GM12864 (cell line): ENCODE data around the gene PTTG1.

Experiments used
- DNase-seq: peaks from one replicate; pipeline ENCODE4 v3.0.0-alpha.2; 2011; ENCODE audit warnings: low read depth
- H3K4me3 ChIP-seq: 2 replicates; pipeline ENCODE4 v1.5.1; 2011; ENCODE audit warnings: mild to moderate bottlenecking, low read depth, low read length, control low read depth
- TF ChIP-seq, protein P1 (sequence below): IDR thresholded peaks from 2 replicates; pipeline ENCODE4 v1.5.1; 2011; ENCODE audit warnings: low read depth, mild to moderate bottlenecking, moderate library complexity, low read length, control low read depth, inconsistent platforms; ENCODE audit errors: missing control alignments

PTTG1 gene

DNA sequence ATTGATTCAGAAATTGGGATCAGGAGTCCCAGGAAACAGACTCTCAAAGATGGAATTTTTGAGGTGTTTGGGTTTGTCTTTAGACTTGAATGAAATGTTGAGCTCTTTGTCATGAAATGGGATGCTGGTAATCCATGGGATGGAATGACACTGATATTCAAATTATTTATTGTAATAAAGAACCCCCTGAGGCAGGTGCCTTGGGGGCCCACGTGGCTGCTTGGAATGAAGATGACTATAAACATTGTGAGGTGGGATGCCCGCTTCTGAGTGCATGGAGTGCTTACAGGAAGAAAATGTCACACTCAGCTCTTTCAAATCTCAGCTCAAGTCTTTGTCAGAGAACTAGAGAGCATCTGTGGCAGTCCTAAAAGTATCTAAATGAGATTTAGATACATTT, 41.6 kb upstream of the PTTG1 start:
- no peak overlapping the region for H3K4me3 ChIP-seq
- no peak for DNase-seq
- TF ChIP-seq, protein P1, sequence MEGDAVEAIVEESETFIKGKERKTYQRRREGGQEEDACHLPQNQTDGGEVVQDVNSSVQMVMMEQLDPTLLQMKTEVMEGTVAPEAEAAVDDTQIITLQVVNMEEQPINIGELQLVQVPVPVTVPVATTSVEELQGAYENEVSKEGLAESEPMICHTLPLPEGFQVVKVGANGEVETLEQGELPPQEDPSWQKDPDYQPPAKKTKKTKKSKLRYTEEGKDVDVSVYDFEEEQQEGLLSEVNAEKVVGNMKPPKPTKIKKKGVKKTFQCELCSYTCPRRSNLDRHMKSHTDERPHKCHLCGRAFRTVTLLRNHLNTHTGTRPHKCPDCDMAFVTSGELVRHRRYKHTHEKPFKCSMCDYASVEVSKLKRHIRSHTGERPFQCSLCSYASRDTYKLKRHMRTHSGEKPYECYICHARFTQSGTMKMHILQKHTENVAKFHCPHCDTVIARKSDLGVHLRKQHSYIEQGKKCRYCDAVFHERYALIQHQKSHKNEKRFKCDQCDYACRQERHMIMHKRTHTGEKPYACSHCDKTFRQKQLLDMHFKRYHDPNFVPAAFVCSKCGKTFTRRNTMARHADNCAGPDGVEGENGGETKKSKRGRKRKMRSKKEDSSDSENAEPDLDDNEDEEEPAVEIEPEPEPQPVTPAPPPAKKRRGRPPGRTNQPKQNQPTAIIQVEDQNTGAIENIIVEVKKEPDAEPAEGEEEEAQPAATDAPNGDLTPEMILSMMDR = no peak

DNA sequence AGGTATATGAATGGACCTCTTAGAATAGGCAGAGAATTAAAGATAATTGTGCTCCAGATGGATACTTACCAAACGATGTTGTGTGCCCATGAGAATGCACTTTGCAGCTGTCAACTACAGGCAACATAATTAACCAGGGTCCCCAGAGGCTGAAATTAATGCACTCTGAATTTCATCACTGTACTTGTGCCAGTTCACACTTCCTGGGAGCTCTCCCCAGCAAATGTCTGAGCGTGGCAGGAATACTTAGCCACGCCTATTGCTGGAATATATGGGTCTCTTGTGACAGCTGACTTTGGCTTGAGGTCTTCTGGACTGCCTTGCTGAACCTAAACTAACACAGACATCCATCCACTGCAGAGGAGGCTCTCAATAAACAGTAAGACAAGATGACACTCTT, 39.3 kb upstream of the PTTG1 start:
- TF ChIP-seq, protein P1 = no peak
- DNase-seq = no peak
- no peak overlapping the region for H3K4me3 ChIP-seq

DNA sequence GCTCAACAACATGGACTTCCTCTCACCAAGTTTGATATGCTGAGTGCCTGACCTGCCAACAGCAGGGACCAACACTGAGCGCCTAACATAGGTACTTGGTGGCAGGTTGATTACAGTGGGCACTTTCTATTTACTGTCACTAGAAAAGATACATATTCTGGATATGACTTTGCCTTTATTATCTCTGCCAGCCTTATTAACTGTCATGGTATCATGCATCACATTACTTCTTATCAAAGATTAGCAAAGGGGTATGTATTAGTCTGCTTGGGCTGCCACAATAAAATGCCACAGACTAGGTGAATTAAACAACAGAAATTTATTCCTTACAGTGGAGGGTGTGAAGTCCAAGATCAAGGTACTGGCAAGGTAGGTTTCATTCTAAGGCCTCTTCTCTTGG, 37.0 kb upstream of the PTTG1 start:
- no peak for DNase-seq
- no peak overlapping the region for H3K4me3 ChIP-seq
- TF ChIP-seq, protein P1 = no peak

DNA sequence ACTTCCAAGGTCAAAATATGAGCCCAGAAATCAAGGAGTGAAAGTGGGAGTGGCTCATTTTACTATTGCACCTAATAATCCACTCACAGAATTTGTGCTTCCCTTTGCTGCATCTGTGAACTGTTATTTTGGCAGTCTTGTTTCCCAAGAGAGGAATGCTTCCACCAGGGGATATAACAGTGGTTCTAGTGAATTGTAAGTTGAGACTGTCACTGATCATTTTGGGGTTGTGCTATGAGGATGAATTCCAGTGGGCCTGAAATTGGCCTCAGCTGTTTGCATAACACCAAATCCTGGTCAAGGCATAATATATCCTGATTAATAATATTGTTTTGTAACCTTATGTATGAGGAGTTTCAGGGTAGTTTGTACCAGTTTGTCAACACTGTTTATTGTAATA, 36.2 kb upstream of the PTTG1 start:
- TF ChIP-seq, protein P1 = no peak
- DNase-seq = no peak
- H3K4me3 ChIP-seq = no peak overlapping the region

DNA sequence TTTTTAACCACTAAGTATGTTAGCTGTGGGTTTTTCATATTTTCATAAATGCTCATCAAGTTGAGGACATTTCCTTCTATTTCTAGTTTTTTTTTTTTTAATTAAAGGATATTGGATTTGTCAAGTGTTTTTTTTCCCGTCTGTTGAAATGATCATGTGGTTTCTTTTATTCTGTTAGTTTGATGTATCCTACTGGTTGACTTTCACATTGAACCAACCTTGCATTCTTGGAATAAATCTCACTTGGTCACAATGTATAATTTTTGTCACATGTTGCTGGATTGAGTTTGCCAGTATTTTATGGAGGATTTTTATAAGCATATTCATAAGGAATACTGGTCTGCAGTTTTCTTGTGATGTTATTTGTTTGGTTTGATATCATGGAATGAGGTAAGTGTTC, 34.2 kb upstream of the PTTG1 start:
- TF ChIP-seq, protein P1 = no peak
- H3K4me3 ChIP-seq = no peak overlapping the region
- DNase-seq = no peak

DNA sequence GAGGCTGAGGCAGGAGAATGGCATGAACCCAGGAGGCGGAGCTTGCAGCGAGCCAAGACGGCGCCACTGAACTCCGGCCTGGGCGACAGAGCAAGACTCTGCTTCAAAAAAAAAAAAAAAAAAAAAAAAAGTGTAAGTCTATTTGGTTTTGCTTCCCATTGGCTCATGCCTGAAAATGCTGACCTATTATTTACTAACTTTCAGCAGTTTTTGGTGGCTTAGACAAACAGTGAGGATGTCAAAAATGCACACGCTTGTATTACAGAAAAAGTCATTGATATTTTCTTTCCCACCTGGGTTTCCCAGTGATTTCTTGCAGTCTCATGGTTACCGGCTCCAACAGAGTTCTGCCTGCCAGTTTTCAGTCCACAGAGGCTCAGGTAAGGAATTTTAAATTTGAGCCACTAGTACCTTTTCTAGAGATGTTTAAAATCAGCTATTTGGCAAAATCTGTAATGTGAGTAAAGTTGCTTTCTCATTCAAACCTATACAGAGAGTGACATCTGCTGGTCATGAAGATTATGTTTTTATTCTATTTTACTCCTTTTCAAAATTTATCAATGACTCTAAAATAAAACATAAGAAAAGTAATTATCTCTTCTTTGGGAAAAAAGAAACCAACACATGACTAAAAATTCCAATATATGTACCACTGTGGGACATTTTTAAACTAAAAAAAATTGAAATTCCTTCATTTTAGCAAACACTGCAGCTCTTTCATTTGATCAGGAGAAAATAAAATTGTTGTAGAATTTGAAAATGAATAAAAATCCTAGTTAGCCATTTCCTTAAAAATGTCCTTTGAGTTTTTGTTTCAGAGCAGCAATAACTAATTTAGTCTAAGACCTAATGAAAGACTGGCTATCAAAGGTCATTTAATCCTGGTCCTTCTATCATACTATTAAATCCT, 30.6 kb upstream of the PTTG1 start:
- DNase-seq = no peak
- TF ChIP-seq, protein P1 = peak; percentile 30
- H3K4me3 ChIP-seq = no peak overlapping the region

DNA sequence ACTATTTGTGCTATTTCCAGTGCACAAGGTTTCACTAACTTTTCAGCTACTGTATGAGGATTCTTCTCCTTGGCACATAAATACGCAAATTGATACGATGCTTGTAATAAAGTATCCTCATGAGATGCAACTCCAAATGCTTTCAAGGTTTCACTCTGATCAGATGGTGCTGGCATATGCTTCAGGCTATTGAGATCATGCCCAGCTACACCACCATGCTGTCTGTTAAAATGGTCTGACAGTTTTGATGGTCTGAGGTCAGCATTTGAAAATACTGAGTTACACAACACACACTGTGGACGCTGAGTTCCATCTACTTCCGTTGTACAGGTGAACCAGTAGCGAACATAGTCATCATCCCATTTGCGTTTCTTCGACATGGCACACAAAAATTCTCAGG, 26.5 kb upstream of the PTTG1 start:
- TF ChIP-seq, protein P1 = no peak
- no peak overlapping the region for H3K4me3 ChIP-seq
- DNase-seq = no peak
